GM10248 (cell line): ENCODE measurements around the gene TUBE1.

Experiments
- CTCF ChIA-PET: fragments of 300-600 bp; sonication (Branson Sonifier 250); formaldehyde crosslinking; extraction: SDS; loops from one replicate; lab custom pipeline; 2021; ENCODE audit warnings: antibody characterized with exemption; lab: Yijun Ruan, JAX
- POLR2A ChIA-PET: fragments of 350-650 bp; sonication (Branson Sonifier 250); formaldehyde crosslinking; extraction: SDS; loops from one replicate; lab custom pipeline; 2020; ENCODE audit warnings: antibody characterized with exemption; lab: Yijun Ruan, JAX
- DNase-seq: peaks from one replicate; pipeline ENCODE4 v3.0.0; 2012; ENCODE audit errors: extremely low spot score
- TF ChIP-seq, protein P1 (sequence below): IDR thresholded peaks from 2 replicates; pipeline ENCODE4 v1.5.1; 2012; ENCODE audit warnings: mild to moderate bottlenecking, low read depth; ENCODE audit errors: extremely low read depth, missing control alignments, control extremely low read depth

The TUBE1 gene, protein sequence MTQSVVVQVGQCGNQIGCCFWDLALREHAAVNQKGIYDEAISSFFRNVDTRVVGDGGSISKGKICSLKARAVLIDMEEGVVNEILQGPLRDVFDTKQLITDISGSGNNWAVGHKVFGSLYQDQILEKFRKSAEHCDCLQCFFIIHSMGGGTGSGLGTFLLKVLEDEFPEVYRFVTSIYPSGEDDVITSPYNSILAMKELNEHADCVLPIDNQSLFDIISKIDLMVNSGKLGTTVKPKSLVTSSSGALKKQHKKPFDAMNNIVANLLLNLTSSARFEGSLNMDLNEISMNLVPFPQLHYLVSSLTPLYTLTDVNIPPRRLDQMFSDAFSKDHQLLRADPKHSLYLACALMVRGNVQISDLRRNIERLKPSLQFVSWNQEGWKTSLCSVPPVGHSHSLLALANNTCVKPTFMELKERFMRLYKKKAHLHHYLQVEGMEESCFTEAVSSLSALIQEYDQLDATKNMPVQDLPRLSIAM

GRCh38 chr6:112087136-112087911, at the start of gene TUBE1, which contains the start of gene FAM229B:
TSS of gene TUBE1 (minus strand) at chr6:112087482. CDS start at chr6:112087434, 48 bp downstream.
TSS of gene FAM229B (plus strand) at chr6:112087591. CDS start at chr6:112099284, 11,693 bp downstream.
- DNase-seq = peak; percentile 89
- POLR2A ChIA-PET = interaction anchor here (0.6 to 0.7 kb wide), 2 partner anchors 44 to 482 kb away, joined by 3 to 5 read pairs; partner anchors contain the start of gene TRAF3IP2
- CTCF ChIA-PET = interaction anchor here (0.9 to 3.4 kb wide), 20 partner anchors 9 to 1104 kb away, joined by 3 to 38 read pairs (median 4); no protein-coding TSS in a partner anchor
- TF ChIP-seq, protein P1, sequence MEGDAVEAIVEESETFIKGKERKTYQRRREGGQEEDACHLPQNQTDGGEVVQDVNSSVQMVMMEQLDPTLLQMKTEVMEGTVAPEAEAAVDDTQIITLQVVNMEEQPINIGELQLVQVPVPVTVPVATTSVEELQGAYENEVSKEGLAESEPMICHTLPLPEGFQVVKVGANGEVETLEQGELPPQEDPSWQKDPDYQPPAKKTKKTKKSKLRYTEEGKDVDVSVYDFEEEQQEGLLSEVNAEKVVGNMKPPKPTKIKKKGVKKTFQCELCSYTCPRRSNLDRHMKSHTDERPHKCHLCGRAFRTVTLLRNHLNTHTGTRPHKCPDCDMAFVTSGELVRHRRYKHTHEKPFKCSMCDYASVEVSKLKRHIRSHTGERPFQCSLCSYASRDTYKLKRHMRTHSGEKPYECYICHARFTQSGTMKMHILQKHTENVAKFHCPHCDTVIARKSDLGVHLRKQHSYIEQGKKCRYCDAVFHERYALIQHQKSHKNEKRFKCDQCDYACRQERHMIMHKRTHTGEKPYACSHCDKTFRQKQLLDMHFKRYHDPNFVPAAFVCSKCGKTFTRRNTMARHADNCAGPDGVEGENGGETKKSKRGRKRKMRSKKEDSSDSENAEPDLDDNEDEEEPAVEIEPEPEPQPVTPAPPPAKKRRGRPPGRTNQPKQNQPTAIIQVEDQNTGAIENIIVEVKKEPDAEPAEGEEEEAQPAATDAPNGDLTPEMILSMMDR = no peak

GRCh38 chr6:112130878-112131277, 43.6 kb upstream of the TUBE1 start:
- TF ChIP-seq, protein P1 = no peak
- no peak for DNase-seq
- ChIA-PET POLR2A (no interaction called here), CTCF (interaction anchor here (1.0 to 1.6 kb wide), 3 partner anchors 13 to 53 kb away, joined by 3 to 4 read pairs (median 3); no protein-coding TSS in a partner anchor)

DNA sequence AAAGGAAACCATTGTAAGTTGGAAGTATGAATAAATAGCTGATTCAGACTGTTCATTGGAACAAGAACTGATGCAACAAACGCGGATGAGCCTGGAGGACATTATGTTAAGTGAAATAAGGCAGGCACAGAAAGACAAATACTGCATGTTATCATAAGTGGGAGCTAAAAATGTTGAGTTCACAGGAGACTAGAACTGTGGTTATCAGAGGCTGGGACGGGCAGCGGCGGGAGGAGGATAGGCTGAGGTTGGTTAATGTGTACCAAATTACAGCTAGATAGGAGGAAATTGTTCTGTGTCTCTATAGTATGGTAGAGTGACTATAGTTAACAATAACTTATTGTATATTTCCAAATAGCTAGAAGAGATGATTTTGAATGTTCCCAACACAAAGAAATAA, 40.9 kb upstream of the TUBE1 start:
- CTCF ChIA-PET = interaction anchor here (0.9 kb wide), 1 partner anchor 29 kb away, joined by 3 read pairs; no protein-coding TSS in a partner anchor
- TF ChIP-seq, protein P1 = no peak
- DNase-seq = no peak
- POLR2A ChIA-PET = no interaction called here

GRCh38 chr6:112123982-112124381, 36.7 kb upstream of the TUBE1 start:
- CTCF ChIA-PET = interaction anchor here (0.8 to 1.9 kb wide), 2 partner anchors 17 to 40 kb away, joined by 3 to 4 read pairs; no protein-coding TSS in a partner anchor
- TF ChIP-seq, protein P1 = no peak
- POLR2A ChIA-PET = interaction anchor here (0.6 kb wide), 1 partner anchor 39 kb away, joined by 5 read pairs; no protein-coding TSS in a partner anchor
- no peak for DNase-seq

- DNase-seq = no peak
Observed at GRCh38 chr6:112122756-112123155, 35.5 kb upstream of the TUBE1 start.

More at GRCh38 chr6:112122756-112123155, 35.5 kb upstream of the TUBE1 start:
- TF ChIP-seq, protein P1 = no peak
- ChIA-PET CTCF (no interaction called here), POLR2A (no interaction called here)
